Trophoblast cell (in vitro differentiated cells and primary cell): ENCODE results near the gene LY9.

Experiments
- DNase-seq, 2 donors: peaks; one replicate each; pipeline ENCODE4 v3.0.0-alpha.2; 2016
- H2AFZ ChIP-seq: 2 replicates; pipeline ENCODE4 v1.6.1; 2013; ENCODE audit warnings: low read length, moderate library complexity, mild to moderate bottlenecking; ENCODE audit not compliant: insufficient read depth, poor library complexity
- H2AK5ac ChIP-seq: 2 replicates; pipeline ENCODE4 v1.6.1; 2013; ENCODE audit warnings: mild to moderate bottlenecking, low read length
- H2BK120ac ChIP-seq: 2 replicates; pipeline ENCODE4 v1.6.1; 2013; ENCODE audit warnings: low read length, mild to moderate bottlenecking, moderate library complexity; ENCODE audit not compliant: insufficient read depth, poor library complexity
- H2BK12ac ChIP-seq: 2 replicates; pipeline ENCODE4 v1.6.1; 2013; ENCODE audit warnings: mild to moderate bottlenecking, low read length, moderate library complexity
- H2BK5ac ChIP-seq: 2 replicates; pipeline ENCODE4 v1.6.1; 2013; ENCODE audit warnings: low read length, low read depth, moderate library complexity, mild to moderate bottlenecking; ENCODE audit not compliant: poor library complexity
- H3K14ac ChIP-seq: 2 replicates; pipeline ENCODE4 v1.6.1; 2013; ENCODE audit warnings: mild to moderate bottlenecking, low read length
- H3K18ac ChIP-seq: 2 replicates; pipeline ENCODE4 v1.6.1; 2013; ENCODE audit warnings: mild to moderate bottlenecking, low read length
- H3K23ac ChIP-seq: 2 replicates; pipeline ENCODE4 v1.6.1; 2013; ENCODE audit warnings: low read length
- H3K27ac ChIP-seq: 2 replicates; pipeline ENCODE4 v1.5.1; 2013; ENCODE audit warnings: low read depth, mild to moderate bottlenecking, inconsistent platforms, low read length, moderate library complexity
- H3K27me3 ChIP-seq: 2 replicates; pipeline ENCODE4 v1.6.1; 2013; ENCODE audit warnings: inconsistent platforms, mild to moderate bottlenecking, low read length, moderate library complexity; ENCODE audit not compliant: insufficient read depth
- H3K36me3 ChIP-seq, 2 experiments: 1 replicate in 1 of 2; 2 replicates in 1 of 2; pipeline ENCODE4 v1.6.1; 2013; ENCODE audit warnings: low read length in 2 of 2, mild to moderate bottlenecking in 2 of 2, moderate library complexity in 1 of 2; ENCODE audit not compliant: insufficient read depth in 2 of 2, control insufficient read depth in 1 of 2
- H3K4ac ChIP-seq: 2 replicates; pipeline ENCODE4 v1.6.1; 2013; ENCODE audit warnings: low read depth, mild to moderate bottlenecking, low read length, moderate library complexity
- H3K4me1 ChIP-seq, 2 experiments: 1 replicate in 1 of 2; 2 replicates in 1 of 2; pipeline ENCODE4 v1.6.1; 2013; ENCODE audit warnings: low read length in 2 of 2, mild to moderate bottlenecking in 2 of 2, moderate library complexity in 1 of 2; ENCODE audit not compliant: insufficient read depth in 2 of 2, control insufficient read depth in 1 of 2
- H3K4me2 ChIP-seq: 2 replicates; pipeline ENCODE4 v1.6.1; 2013; ENCODE audit warnings: inconsistent platforms, mild to moderate bottlenecking, low read length, moderate library complexity
- H3K4me3 ChIP-seq: 2 replicates; pipeline ENCODE4 v1.5.1; 2013; ENCODE audit warnings: mild to moderate bottlenecking, low read depth, low read length, inconsistent platforms
- H3K79me1 ChIP-seq: one replicate; pipeline ENCODE4 v1.6.1; 2013; ENCODE audit warnings: low read length
- H3K79me2 ChIP-seq: 2 replicates; pipeline ENCODE4 v1.6.1; 2013; ENCODE audit warnings: low read length, mild to moderate bottlenecking; ENCODE audit not compliant: control insufficient read depth, insufficient read depth, poor library complexity
- H3K9ac ChIP-seq: 2 replicates; pipeline ENCODE4 v1.6.1; 2013; ENCODE audit warnings: mild to moderate bottlenecking, low read length
- H3K9me3 ChIP-seq: 2 replicates; pipeline ENCODE4 v1.6.1; 2013; ENCODE audit warnings: low read depth, mild to moderate bottlenecking, control low read depth, inconsistent platforms, low read length; ENCODE audit not compliant: insufficient read depth
- H4K12ac ChIP-seq: 2 replicates; pipeline ENCODE4 v1.6.1; 2013; ENCODE audit warnings: low read depth, mild to moderate bottlenecking, low read length, moderate library complexity
- H4K8ac ChIP-seq: 2 replicates; pipeline ENCODE4 v1.6.1; 2013; ENCODE audit warnings: low read depth, mild to moderate bottlenecking, low read length, moderate library complexity
- H4K91ac ChIP-seq: one replicate; pipeline ENCODE4 v1.6.1; 2013; ENCODE audit warnings: low read depth, mild to moderate bottlenecking, low read length, moderate library complexity
- WGBS: extraction: QIAGEN DNeasy Blood & Tissue Kit; methylation state at CpG from one replicate; pipeline ENCODE4 v1.1.7; 2013; ENCODE audit warnings: missing lambda C conversion rate; ENCODE audit not compliant: insufficient read length, insufficient coverage; ENCODE audit errors: extremely low coverage; 5-methylcytosine and 5-hydroxymethylcytosine counted together

The LY9 gene

DNA sequence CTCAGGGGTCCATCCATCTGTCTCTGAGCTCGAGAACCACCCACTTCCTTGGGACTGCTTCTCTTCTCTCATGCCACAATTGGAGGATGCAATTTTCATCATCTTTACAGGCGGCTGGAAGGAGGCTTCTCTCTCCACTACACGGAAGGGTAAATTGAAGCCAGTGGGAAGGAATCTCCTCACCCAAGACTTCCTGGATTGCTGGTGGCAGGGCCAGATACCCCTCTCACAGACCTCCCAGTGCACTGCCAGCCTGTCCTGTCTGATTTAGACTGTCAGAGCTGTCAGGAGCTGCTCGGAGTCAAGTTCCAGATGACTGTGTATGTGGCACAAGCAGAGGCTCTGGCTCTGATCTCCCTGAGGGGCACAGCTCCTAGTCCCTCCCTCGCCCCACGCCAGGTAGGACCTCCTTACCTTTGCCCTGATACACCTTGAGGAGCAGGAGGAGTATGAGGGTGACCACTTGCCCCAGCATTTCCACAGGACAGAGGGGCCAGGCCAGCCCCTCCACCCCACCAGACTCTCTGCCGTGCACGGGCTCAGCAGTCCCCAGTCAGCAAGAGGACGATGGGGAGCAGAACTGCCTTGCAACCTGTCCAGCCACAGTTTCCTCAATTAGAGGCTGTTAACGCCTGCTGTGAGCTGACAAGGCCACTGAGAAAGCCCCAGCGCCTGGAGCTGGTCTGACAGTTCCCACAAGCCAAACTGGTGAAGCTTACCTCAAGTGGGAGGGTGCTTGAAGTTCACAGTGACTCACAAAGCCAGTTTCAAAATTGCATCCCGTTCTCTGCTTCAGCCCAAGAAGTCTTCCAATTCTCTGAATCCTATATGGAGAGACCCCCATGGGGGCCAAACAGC lies 66.5 kb downstream of the LY9 start, which contains the start of gene CD244:
Gene CD244 (minus strand): TSS at position 685 of the 858 bp plus-strand sequence. CDS start 210 bp downstream, at position 475.
- H2BK5ac ChIP-seq: no peak within 1 kb of the TSS
- no peaks in the 10 kb centered on the region for H3K9me3 ChIP-seq
- H2AK5ac ChIP-seq: no peak within 1 kb of the TSS
- no peak within 1 kb of the TSS for H2BK12ac ChIP-seq
- no peak within 1 kb of the TSS for H4K91ac ChIP-seq
- no peaks in the 10 kb centered on the region for H3K27me3 ChIP-seq
- WGBS: no CpG with 5 or more reads among the region's 12 CpGs
- H3K79me1 ChIP-seq: no peaks in the 10 kb centered on the region
- H3K27ac ChIP-seq: no peak within 1 kb of the TSS
- H2AFZ ChIP-seq: no peak within 1 kb of the TSS
- H3K4me3 ChIP-seq: no peak within 1 kb of the TSS
- no peak within 1 kb of the TSS for H4K8ac ChIP-seq
- no peak within 1 kb of the TSS for H3K18ac ChIP-seq
- no peaks in the 10 kb centered on the region for H3K79me2 ChIP-seq
- H4K12ac ChIP-seq: no peak within 1 kb of the TSS
- H2BK120ac ChIP-seq: no peak within 1 kb of the TSS
- no peaks in the 10 kb centered on the region for H3K36me3 ChIP-seq
- H3K23ac ChIP-seq: no peak within 1 kb of the TSS
- H3K14ac ChIP-seq: no peak within 1 kb of the TSS
- H3K4me1 ChIP-seq: no peaks in the 10 kb centered on the region
- no peak within 1 kb of the TSS for H3K4ac ChIP-seq
- no peak within 1 kb of the TSS for H3K4me2 ChIP-seq
- peak; percentile 24 to 42 for DNase-seq
- H3K9ac ChIP-seq: no peak within 1 kb of the TSS

DNA sequence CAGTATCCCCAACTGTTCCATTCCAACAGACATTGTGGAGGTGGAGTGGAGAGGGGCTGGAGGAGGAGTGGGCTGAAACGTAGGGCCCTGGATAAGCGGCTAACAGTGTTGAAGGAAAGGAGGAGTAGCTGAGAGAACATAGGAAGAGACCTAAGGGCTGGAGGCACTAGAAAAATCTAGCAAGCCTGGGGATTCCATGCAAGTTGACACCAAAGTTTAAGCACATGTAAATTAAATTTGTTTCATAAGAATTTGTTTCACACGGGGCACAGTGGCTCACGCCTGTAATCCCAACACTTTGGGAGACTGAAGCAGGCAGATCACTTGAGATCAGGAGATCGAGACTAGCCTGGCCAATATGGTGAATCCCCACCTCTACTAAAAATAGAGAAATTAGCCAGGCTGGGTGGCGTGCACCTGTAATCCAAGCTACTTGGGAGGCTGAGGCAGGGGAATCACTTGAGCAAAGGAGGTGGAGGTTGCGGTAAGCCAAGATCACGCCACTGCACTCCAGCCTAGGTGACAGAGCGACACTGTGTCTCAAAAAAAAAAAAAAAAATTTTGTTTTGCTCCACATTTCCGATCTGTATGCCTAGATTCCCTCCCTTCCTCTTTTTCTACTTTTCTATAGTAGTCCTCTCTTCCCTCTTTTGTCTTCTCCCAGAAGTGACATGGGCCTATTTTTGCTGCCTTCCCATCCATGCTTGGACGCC lies 67.2 kb downstream of the LY9 start:
- H3K79me1 ChIP-seq: no peaks in the 10 kb centered on the region
- no peak overlapping the region for H3K14ac ChIP-seq
- H3K79me2 ChIP-seq: no peaks in the 10 kb centered on the region
- no peak overlapping the region for H4K12ac ChIP-seq
- H2BK120ac ChIP-seq: no peak overlapping the region
- WGBS: no CpG with 5 or more reads among the region's 11 CpGs
- no peaks in the 10 kb centered on the region for H3K36me3 ChIP-seq
- H3K23ac ChIP-seq: no peak overlapping the region
- no peak overlapping the region for H3K9ac ChIP-seq
- H4K91ac ChIP-seq: no peak overlapping the region
- H3K4ac ChIP-seq: no peak overlapping the region
- no peak for DNase-seq
- no peak overlapping the region for H3K27ac ChIP-seq
- no peak overlapping the region for H3K18ac ChIP-seq
- H2AFZ ChIP-seq: no peak overlapping the region
- no peaks in the 10 kb centered on the region for H3K9me3 ChIP-seq
- no peaks in the 10 kb centered on the region for H3K4me1 ChIP-seq
- no peak overlapping the region for H2AK5ac ChIP-seq
- H3K4me2 ChIP-seq: no peak overlapping the region
- H3K4me3 ChIP-seq: no peak overlapping the region
- no peak overlapping the region for H2BK12ac ChIP-seq
- H4K8ac ChIP-seq: no peak overlapping the region
- H2BK5ac ChIP-seq: no peak overlapping the region
- H3K27me3 ChIP-seq: no peaks in the 10 kb centered on the region

DNA sequence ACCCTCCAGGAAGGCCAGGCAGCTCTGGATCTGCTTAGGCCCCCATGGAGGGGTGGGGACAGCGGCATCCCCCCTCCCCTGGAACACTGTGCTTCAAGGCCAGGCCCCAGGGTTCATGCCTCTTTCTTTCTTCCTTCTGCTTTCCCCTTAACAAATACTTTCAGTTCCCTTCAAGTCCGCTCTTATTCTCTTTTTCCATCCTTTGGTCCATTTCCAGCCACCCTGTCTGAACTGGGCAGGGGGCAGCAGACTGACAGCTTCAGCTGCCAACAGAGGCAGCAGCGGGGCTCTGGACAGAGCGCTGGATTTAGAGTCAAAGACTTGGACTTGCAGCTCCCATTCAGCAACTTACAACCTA lies 67.8 kb downstream of the LY9 start:
- Histone ChIP-seq H3K27me3 (no peaks in the 10 kb centered on the region), H4K91ac (no peak overlapping the region), H4K12ac (no peak overlapping the region), H2BK5ac (no peak overlapping the region), H3K9ac (no peak overlapping the region), H3K79me1 (no peaks in the 10 kb centered on the region), H3K18ac (no peak overlapping the region), H2AFZ (no peak overlapping the region), H3K36me3 (no peaks in the 10 kb centered on the region), H3K79me2 (no peaks in the 10 kb centered on the region), H3K14ac (no peak overlapping the region), H2BK120ac (no peak overlapping the region), H3K23ac (no peak overlapping the region), H4K8ac (no peak overlapping the region), H3K4ac (no peak overlapping the region), H3K4me3 (no peak overlapping the region), H3K4me2 (no peak overlapping the region), H2AK5ac (no peak overlapping the region), H3K9me3 (no peaks in the 10 kb centered on the region), H3K27ac (no peak overlapping the region), H2BK12ac (no peak overlapping the region), H3K4me1 (no peaks in the 10 kb centered on the region)
- no peak for DNase-seq
- no CpG with 5 or more reads among the region's 4 CpGs for WGBS

DNA sequence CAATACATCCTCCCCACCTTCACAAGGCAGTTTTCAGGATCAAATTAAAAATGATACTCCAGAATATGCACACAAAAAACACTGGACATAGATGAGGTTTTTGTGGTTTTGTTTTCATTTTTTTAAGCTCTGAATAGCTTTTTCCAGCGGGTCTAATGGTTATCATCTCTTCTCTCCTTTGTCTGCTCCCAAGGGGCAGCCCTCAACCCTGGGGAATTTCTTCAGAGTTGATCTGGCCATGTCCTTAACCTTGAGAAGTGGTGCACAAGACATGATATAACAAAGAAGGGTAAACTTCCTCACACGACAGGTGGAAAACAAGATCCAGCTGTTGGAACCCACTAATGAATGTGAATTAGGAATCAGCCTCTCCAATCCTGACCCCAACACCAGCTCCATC lies 68.2 kb downstream of the LY9 start:
- WGBS: no CpG with 5 or more reads among the region's 2 CpGs
- Histone ChIP-seq H3K18ac (no peak overlapping the region), H3K14ac (no peak overlapping the region), H2BK120ac (no peak overlapping the region), H3K4me1 (no peaks in the 10 kb centered on the region), H3K23ac (no peak overlapping the region), H2AK5ac (no peak overlapping the region), H3K4me2 (no peak overlapping the region), H4K8ac (no peak overlapping the region), H3K27ac (no peak overlapping the region), H3K9ac (no peak overlapping the region), H2BK12ac (no peak overlapping the region), H2BK5ac (no peak overlapping the region), H3K27me3 (no peaks in the 10 kb centered on the region), H2AFZ (no peak overlapping the region), H3K4me3 (no peak overlapping the region), H3K9me3 (no peaks in the 10 kb centered on the region), H3K4ac (no peak overlapping the region), H3K79me2 (no peaks in the 10 kb centered on the region), H4K12ac (no peak overlapping the region), H3K36me3 (no peaks in the 10 kb centered on the region), H4K91ac (no peak overlapping the region), H3K79me1 (no peaks in the 10 kb centered on the region)
- no peak for DNase-seq
